Urothelium cell line (cell line): ENCODE measurements around the gene ATL2.
"Not testable (repeated sequence)": the region's sequence is repeated elsewhere in the genome, so short reads cannot be mapped to it uniquely, and the experiment has no call there.

Experiments used
- DNase-seq: peaks from one replicate; pipeline ENCODE4 v3.0.0; 2011; ENCODE audit warnings: low spot score, mixed read lengths
- FAIRE-seq: peaks from 2 replicates; lab custom pipeline; 2011; peaks lifted over from hg19 to GRCh38; lab: Jason Lieb, UNC

Gene ATL2

GRCh38 chr2:38377050-38377828 is at the start of gene ATL2:
TSS of gene ATL2 (minus strand) at chr2:38377273. CDS start at chr2:38377260, 13 bp downstream.
- FAIRE-seq (peak; percentile 44), DNase-seq (peak; percentile 95)

- no peak for FAIRE-seq
- DNase-seq, result no peak
These were observed 46.7 kb upstream of the ATL2 start for GRCh38 chr2:38423763-38424162.

DNA sequence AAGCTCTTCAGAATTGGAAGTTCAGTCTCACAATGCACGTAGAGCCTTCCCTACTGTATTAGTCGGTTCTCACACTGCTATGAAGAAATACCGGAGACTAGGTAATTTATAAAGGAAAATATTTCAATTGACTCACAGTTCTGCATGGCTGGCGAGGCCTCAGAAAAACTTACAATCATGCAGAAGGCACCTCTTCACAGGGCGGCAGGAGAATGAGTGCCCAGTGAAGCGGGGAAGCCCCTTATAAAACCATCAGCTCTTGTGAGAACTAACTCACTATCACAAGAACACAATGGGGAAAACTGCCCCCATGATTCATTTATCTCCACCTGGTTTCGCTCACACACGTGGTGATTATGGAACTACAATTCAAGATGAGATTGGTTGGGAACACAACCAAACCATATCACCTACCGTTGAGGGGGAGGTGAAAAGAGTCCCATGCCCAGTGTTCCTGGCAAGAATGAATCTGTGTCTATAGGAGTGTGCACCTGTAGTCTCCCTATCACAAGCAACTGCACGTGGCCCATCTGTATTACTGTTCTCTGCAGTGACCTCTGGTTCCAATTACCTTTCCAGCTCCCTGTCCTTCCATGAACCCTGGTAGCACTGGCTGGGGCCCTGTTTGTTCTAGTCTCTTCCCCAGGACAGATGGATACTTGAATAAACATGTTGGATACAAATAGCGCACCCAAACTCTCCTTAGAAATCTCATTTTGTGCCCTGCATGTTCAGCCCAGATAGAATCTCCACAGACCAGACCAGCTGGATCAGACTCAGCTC is 44.4 kb upstream of the ATL2 start:
- FAIRE-seq, result no peak
- DNase-seq, result no peak

DNA sequence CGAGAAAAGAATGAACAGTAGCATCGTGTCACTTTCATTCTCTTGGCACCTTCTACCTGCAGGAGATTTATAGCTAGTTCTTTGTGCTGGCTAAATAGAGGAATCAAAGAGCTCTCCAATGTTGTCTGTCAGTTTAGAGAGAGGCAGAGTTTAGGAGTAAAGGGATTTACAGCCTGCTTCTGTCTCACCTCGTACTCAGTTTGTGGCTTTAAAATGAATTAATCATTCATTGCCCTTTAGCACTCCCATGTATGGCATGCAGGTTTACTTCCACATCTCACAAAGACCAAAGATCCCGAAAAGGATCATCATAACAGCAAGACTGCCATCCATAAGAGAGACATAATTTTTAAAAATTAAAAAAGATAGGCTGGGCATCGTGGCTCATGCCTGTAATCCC is 42.4 kb upstream of the ATL2 start:
- DNase-seq (no peak), FAIRE-seq (no peak)

DNA sequence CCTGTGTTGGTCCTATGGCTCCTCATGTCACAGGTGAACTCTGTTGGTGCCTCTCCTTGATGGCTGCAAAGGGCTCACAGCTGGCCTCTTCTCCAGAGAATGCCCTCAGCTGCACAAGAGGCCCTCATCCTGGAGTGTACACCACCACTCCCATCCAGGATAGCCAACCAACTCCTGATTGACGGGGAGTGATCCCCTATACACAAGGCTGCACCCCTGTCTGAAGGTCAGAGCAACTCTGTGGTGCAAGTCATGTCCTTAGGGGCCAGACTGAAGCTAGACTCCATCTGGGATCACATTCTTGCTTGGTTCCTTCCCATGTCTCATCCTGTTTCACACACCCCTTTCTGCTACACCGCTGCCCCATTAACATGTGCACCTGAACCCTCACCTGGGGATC is 41.7 kb upstream of the ATL2 start:
- FAIRE-seq, result no peak
- no peak for DNase-seq

- DNase-seq, result no peak
- no peak for FAIRE-seq
These were observed 40.9 kb upstream of the ATL2 start for GRCh38 chr2:38417745-38418689.

GRCh38 chr2:38416296-38417036 is 39.4 kb upstream of the ATL2 start:
- no peak for DNase-seq
- no peak for FAIRE-seq

DNA sequence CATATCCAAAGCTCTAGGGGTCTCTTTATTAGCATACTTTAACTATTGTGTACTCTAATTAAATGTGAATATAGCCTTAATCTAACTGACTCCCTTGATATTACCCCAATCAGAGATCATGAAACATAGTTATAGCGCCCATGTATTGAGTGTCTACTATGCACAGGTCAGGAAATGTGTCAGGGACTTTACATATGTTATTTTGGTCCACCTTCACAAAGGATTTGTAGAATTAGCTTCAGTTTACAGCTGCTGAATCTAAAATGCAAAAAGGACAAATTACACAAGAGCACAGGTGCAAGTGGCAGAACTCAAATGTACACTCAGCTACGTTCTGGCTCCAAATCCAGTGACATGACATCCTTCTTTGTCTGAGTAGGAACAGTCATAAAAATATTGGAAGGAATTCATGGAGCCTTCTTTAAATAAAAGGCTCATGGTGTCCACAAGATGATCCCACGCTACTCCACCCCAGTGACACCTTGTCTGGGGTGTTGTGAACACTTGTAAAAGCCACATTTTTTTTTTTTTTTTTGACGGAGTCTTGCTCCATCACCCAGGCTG is 38.7 kb upstream of the ATL2 start:
- no peak for FAIRE-seq
- no peak for DNase-seq

GRCh38 chr2:38415023-38415422 is 38.0 kb upstream of the ATL2 start:
- DNase-seq, result no peak
- FAIRE-seq, result no peak

DNA sequence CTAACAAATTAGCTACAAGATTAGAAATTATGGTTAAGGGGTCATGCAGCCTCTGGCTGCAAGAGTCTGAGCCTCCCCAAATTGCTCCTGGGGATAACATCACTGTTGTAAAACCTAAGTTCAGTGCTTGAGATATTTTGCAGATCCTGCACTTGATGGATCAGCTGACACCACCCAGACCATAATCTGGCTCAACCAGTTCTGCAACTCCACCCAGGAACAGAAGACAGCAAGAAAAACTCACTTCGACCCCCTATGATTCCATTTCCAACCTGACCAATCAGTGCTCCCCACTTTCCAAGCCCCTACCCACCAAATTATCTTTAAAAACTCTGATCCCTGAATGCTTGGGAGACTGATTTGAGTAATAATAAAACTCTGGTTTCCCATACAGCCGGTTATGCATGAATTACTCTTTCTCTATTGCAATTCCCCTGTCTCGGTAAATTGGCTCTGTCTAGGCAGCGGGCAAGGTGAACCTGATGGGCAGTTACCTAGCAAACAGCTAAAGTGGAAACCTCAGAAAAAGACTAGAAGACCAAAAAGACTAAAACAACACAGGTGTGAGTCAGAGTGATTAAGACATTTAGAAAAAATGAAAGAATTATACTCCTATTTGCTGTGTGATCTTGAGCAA is 35.3 kb upstream of the ATL2 start:
- not testable (repeated sequence) for FAIRE-seq, DNase-seq

GRCh38 chr2:38409156-38410102 is 32.4 kb upstream of the ATL2 start:
- no peak for FAIRE-seq
- no peak for DNase-seq

DNA sequence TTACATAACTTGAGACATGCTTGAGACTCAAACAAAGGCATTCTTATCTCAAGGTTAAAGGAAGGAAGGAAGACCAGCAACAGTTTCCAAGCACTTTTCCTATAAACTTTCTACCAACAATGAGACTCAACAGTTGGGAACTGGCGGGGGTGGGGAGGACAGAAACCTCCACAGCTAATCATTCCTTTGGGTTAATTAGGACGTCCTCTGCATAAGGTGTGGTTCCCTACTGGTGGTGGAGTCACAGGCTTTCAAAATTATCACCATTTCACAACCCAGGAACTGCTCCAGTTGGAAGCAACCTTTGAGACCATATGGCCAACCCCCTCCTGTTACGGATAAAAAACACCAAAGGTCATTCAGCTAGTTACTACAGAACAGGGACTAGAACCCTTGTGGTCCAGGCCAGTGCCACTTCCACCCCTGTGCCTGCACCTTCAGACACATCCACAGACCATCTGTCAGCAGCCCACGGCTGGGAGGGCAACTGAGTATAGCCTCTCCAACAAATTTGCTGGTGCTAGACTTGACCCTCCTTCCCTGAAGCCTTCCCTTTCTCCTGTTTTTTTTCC is 30.1 kb upstream of the ATL2 start:
- FAIRE-seq (no peak), DNase-seq (no peak)

GRCh38 chr2:38406597-38407110 is 29.6 kb upstream of the ATL2 start:
- DNase-seq (no peak), FAIRE-seq (no peak)

DNA sequence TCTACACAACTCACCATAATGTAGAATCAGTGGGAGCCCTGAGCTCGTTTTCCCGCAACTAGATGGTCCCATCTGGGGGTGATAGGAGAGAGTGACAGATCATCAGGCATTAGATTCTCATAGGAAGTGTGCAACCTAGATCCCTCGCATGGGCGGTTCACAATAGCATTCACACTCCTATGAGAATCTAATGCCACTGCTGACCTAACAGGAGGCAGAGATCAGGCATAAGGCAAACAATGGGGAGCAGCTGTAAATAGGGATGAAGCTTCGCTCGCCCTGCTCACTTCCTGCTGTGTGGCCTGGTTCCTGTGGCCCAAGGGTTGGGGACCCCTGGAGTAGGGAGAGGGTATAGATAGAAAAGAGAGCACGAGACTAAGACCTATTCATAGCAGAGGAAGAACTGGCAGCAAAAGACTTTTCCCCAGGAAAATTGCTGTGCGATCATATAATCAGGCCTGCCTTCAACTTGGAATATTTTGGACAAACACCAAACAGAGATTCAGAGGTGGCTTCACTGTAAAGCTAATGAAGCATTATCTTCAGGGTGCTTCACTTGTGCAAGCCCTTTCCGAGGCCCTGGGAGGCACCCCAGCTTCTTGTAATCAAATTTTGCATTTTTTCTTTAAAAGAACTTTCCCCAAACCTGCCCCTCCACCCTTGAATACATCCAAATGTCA is 29.0 kb upstream of the ATL2 start:
- DNase-seq (no peak), FAIRE-seq (no peak)

- FAIRE-seq, result no peak
- no peak for DNase-seq
These were observed 23.4 kb upstream of the ATL2 start for GRCh38 chr2:38400513-38400912.

GRCh38 chr2:38398739-38399138 is 21.7 kb upstream of the ATL2 start:
- DNase-seq, result no peak
- no peak for FAIRE-seq

GRCh38 chr2:38394903-38395341 is 17.8 kb upstream of the ATL2 start:
- FAIRE-seq (peak; percentile 83), DNase-seq (no peak)
